Erythroblast (primary cell): ENCODE measurements around the gene GPR158.

Source experiments
- GATA1 ChIP-seq: IDR thresholded peaks from 2 replicates; pipeline ENCODE4 v1.6.1; 2011; ENCODE audit warnings: low read depth, mild to moderate bottlenecking, control low read depth, low read length, moderate library complexity
- POLR2A ChIP-seq: IDR thresholded peaks from 2 replicates; pipeline ENCODE4 v1.6.1; 2011; ENCODE audit warnings: mild to moderate bottlenecking, low read length

DNA sequence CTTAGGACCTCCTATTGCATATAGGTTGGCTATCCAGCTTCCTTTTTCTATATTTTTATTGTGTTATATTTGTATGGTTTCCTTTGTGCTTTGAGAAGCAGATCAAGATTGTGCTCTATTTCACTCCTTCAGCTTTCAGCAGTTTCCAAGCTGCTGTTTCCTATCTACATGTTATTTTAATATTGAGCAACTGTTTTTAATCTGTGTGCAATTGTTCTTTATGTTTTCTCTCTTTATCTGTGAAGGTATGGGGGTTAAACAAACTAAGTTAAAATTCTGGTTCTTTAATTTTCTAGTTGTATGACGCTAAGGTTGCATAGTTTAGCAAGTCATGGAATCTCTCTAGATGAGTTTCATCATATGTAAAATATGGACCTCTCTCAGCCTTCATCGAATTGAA is 251.0 kb downstream of the GPR158 start:
- TF ChIP-seq POLR2A (no peak), GATA1 (no peak)
